GM12801 (cell line): ENCODE data around the gene OR5AR1.

Experiments
- TF ChIP-seq, protein P1 (sequence below): IDR thresholded peaks from one replicate; pipeline ENCODE4 v1.5.1; 2011; ENCODE audit warnings: control low read depth; ENCODE audit not compliant: insufficient read length; ENCODE audit errors: extremely low read depth

The OR5AR1 gene

DNA sequence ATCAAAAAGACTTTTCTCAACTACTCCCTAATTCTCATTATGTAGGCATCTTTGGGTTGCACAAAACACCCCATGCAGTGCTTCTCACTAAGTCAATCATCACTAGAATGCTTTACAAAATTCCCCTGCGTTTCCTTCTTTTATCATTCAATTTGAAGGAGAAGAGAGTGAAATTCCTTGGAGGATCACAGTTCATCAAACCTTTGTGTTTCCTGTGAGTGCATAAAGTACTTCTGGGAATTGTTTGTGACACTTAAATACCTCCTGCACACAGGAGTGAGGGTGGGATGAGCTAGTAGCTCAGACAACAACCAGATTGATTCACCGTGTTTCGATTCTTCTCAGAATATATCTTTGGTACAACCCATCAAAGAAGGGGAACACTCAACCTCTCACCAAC, 3.7 kb upstream of the OR5AR1 start:
- TF ChIP-seq, protein P1, sequence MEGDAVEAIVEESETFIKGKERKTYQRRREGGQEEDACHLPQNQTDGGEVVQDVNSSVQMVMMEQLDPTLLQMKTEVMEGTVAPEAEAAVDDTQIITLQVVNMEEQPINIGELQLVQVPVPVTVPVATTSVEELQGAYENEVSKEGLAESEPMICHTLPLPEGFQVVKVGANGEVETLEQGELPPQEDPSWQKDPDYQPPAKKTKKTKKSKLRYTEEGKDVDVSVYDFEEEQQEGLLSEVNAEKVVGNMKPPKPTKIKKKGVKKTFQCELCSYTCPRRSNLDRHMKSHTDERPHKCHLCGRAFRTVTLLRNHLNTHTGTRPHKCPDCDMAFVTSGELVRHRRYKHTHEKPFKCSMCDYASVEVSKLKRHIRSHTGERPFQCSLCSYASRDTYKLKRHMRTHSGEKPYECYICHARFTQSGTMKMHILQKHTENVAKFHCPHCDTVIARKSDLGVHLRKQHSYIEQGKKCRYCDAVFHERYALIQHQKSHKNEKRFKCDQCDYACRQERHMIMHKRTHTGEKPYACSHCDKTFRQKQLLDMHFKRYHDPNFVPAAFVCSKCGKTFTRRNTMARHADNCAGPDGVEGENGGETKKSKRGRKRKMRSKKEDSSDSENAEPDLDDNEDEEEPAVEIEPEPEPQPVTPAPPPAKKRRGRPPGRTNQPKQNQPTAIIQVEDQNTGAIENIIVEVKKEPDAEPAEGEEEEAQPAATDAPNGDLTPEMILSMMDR = no peak

GRCh38 chr11:56670984-56671383, 7.5 kb downstream of the OR5AR1 start:
- TF ChIP-seq, protein P1 = no peak

DNA sequence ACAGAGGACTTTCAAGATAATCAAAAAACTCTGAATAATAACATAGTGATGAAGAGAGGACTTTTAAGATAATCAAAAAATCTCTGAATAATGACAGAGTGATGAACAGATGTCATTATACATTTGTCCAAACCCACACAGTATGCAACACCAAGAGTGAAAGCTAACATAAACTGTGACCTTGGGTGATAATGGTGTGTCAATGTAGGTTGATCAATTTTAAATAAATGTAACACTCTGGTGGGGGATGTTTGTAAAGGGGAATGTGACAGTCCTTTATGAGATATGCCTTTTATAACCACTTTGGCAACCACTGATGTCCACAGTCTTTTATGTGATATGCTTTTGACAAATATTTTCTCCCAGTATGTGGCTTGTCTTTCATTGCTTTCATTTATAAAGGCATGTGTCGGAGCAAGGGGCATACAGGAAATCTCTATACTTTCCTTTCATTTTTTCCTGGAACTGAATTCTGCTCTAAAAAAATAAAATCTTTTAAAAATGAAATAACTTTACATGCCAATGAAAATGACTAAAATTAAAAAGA, 25.1 kb downstream of the OR5AR1 start:
- TF ChIP-seq, protein P1 = no peak

GRCh38 chr11:56693428-56693827, 29.9 kb downstream of the OR5AR1 start:
- TF ChIP-seq, protein P1 = no peak

- TF ChIP-seq, protein P1 = no peak
These were observed 35.3 kb downstream of the OR5AR1 start, which contains the start of gene OR9G1 for GRCh38 chr11:56698795-56699194. Gene OR9G1, plus strand, starts transcription at chr11:56699095. Its CDS starts 1,293 bp downstream, at chr11:56700388.

DNA sequence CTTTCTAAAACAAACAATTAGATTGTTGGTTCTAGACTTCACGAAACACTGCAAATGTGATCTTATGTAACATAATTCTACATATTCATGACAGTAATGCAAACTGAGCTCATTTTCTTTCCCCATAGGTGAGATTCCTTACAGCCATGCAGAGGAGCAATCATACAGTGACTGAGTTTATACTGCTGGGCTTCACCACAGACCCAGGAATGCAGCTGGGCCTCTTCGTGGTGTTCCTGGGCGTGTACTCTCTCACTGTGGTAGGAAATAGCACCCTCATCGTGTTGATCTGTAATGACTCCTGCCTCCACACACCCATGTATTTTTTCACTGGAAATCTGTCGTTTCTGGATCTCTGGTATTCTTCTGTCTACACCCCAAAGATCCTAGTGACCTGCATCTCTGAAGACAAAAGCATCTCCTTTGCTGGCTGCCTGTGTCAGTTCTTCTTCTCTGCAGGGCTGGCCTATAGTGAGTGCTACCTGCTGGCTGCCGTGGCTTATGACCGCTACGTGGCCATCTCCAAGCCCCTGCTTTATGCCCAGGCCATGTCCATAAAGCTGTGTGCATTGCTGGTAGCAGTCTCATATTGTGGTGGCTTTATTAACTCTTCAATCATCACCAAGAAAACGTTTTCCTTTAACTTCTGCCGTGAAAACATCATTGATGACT, 36.9 kb downstream of the OR5AR1 start:
- TF ChIP-seq, protein P1 = no peak

DNA sequence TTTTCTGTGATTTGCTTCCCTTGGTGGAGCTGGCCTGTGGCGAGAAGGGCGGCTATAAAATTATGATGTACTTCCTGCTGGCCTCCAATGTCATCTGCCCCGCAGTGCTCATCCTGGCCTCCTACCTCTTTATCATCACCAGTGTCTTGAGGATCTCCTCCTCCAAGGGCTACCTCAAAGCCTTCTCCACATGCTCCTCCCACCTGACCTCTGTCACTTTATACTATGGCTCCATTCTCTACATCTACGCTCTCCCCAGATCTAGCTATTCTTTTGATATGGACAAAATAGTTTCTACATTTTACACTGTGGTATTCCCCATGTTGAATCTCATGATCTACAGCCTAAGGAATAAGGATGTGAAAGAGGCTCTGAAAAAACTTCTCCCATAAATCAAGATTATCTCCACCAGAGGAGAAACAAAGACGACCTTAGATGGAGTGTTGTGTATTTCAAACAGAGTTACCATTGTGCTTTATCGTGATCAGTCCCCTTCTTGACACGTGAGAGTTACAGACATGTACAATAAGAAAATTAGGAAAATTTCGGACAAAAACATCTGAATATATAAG, 37.5 kb downstream of the OR5AR1 start:
- TF ChIP-seq, protein P1 = no peak
